Astrocyte (in vitro differentiated cells and primary cell): ENCODE data around the gene SH2D3A. TPM values are rescaled to one million over a fixed set of nuclear protein-coding genes. Genes with fewer than 3 reads are reported as not detected.

Experiments used
- DNase-seq: peaks from one replicate; pipeline ENCODE4 v3.0.0-alpha.2; 2010; ENCODE audit warnings: low read depth
- FAIRE-seq: peaks from 2 replicates; lab custom pipeline; 2011; peaks lifted over from hg19 to GRCh38; lab: Jason Lieb, UNC
- H2AFZ ChIP-seq: 2 replicates; pipeline ENCODE4 v1.6.0; 2012; ENCODE audit warnings: low read depth, low read length, inconsistent platforms
- H3K27ac ChIP-seq: 2 replicates; pipeline ENCODE4 v1.5.1; 2011; ENCODE audit warnings: low read depth, low read length, inconsistent platforms
- H3K27me3 ChIP-seq: 2 replicates; pipeline ENCODE4 v1.6.0; 2011; ENCODE audit warnings: low read length, inconsistent platforms; ENCODE audit not compliant: insufficient read depth
- H3K36me3 ChIP-seq: 2 replicates; pipeline ENCODE4 v1.5.1; 2011; ENCODE audit warnings: low read length, inconsistent platforms; ENCODE audit not compliant: insufficient read depth
- H3K4me1 ChIP-seq: 2 replicates; pipeline ENCODE4 v1.5.1; 2011; ENCODE audit warnings: low read length, inconsistent platforms; ENCODE audit not compliant: insufficient read depth
- H3K4me2 ChIP-seq: 2 replicates; pipeline ENCODE4 v1.6.0; 2012; ENCODE audit warnings: low read length, inconsistent platforms
- H3K4me3 ChIP-seq: 2 replicates; pipeline ENCODE4 v1.5.1; 2011; ENCODE audit warnings: low read depth, mild to moderate bottlenecking, low read length, inconsistent platforms; ENCODE audit not compliant: insufficient read depth
- H3K79me2 ChIP-seq: 2 replicates; pipeline ENCODE4 v1.6.0; 2012; ENCODE audit warnings: mild to moderate bottlenecking, low read length, inconsistent platforms; ENCODE audit not compliant: insufficient read depth
- H3K9ac ChIP-seq: 2 replicates; pipeline ENCODE4 v1.6.0; 2012; ENCODE audit warnings: mild to moderate bottlenecking, low read length, inconsistent platforms
- H3K9me3 ChIP-seq: 2 replicates; pipeline ENCODE4 v1.5.1; 2012; ENCODE audit warnings: low read depth, mild to moderate bottlenecking, low read length, inconsistent platforms; ENCODE audit not compliant: insufficient read depth
- H4K20me1 ChIP-seq: 2 replicates; pipeline ENCODE4 v1.6.0; 2012; ENCODE audit warnings: low read length, inconsistent platforms; ENCODE audit not compliant: insufficient read depth
- H3K27ac Mint-ChIP-seq: one replicate; pipeline ENCODE4 v1.8.0; 2021; ENCODE audit warnings: mild to moderate bottlenecking, mixed read lengths; ENCODE audit not compliant: unreplicated experiment
- H3K27me3 Mint-ChIP-seq: one replicate; pipeline ENCODE4 v1.8.0; 2021; ENCODE audit warnings: low read depth, mixed read lengths; ENCODE audit not compliant: unreplicated experiment
- H3K36me3 Mint-ChIP-seq: one replicate; pipeline ENCODE4 v1.8.0; 2021; ENCODE audit warnings: low read depth, mixed read lengths; ENCODE audit not compliant: unreplicated experiment
- H3K4me1 Mint-ChIP-seq: one replicate; pipeline ENCODE4 v1.8.0; 2021; ENCODE audit warnings: low read depth, mixed read lengths; ENCODE audit not compliant: unreplicated experiment
- H3K4me3 Mint-ChIP-seq: one replicate; pipeline ENCODE4 v1.8.0; 2021; ENCODE audit warnings: mild to moderate bottlenecking, moderate library complexity, mixed read lengths; ENCODE audit not compliant: unreplicated experiment
- H3K9me3 Mint-ChIP-seq: one replicate; pipeline ENCODE4 v1.8.0; 2021; ENCODE audit warnings: mild to moderate bottlenecking, mixed read lengths; ENCODE audit not compliant: unreplicated experiment
- CTCF ChIP-seq: IDR thresholded peaks from 2 replicates; pipeline ENCODE4 v1.5.1; 2011; ENCODE audit warnings: low read depth, mild to moderate bottlenecking, inconsistent platforms, low read length, moderate library complexity; ENCODE audit not compliant: insufficient read depth
- EZH2 ChIP-seq: IDR thresholded peaks from 2 replicates; pipeline ENCODE4 v1.6.1; 2012; ENCODE audit warnings: mild to moderate bottlenecking, low read length, inconsistent platforms; ENCODE audit not compliant: insufficient read depth
- total RNA-seq: library from RNA; stranded (reverse); gene quantifications from 2 replicates; pipeline ENCODE4 v1.2.1, GENCODE V29; 2021

The SH2D3A gene
- total RNA-seq, 1 donor from 2014 or later, result 2.6 TPM

- Histone ChIP-seq H3K79me2 (peaks cover 29% of the 10 kb centered on the region), H3K4me1 (peaks cover 25% of the 10 kb centered on the region), H3K9me3 (no peaks in the 10 kb centered on the region), H3K4me3 (peak overlapping the region; percentile 79), H3K27ac (peak overlapping the region; percentile 93), H3K4me2 (peak overlapping the region; percentile 95), H3K27me3 (no peaks in the 10 kb centered on the region), H3K9ac (peak overlapping the region; percentile 89), H2AFZ (peak overlapping the region; percentile 80), H4K20me1 (no peaks in the 10 kb centered on the region), H3K36me3 (no peaks in the 10 kb centered on the region)
- H3K9me3 Mint-ChIP-seq, result peaks cover 3% of the 10 kb centered on the region
- peaks cover 4% of the 10 kb centered on the region for H3K36me3 Mint-ChIP-seq
- no peak for FAIRE-seq
- no peak for DNase-seq
- H3K27ac Mint-ChIP-seq, result peak overlapping the region; percentile 93
- H3K4me1 Mint-ChIP-seq, result peaks cover 16% of the 10 kb centered on the region
- TF ChIP-seq CTCF (no peak), EZH2 (no peak)
- H3K27me3 Mint-ChIP-seq, result no peaks in the 10 kb centered on the region
- H3K4me3 Mint-ChIP-seq, result peak overlapping the region; percentile 99
Measured at GRCh38 chr19:6736917-6737283, 30.3 kb downstream of the SH2D3A start.

GRCh38 chr19:6736169-6736916 is 30.9 kb downstream of the SH2D3A start:
- peak; percentile 79 for DNase-seq
- no peaks in the 10 kb centered on the region for H3K27me3 Mint-ChIP-seq
- Histone ChIP-seq H3K36me3 (no peaks in the 10 kb centered on the region), H4K20me1 (no peaks in the 10 kb centered on the region), H3K9me3 (no peaks in the 10 kb centered on the region), H3K4me2 (peak overlapping the region; percentile 95), H3K79me2 (peaks cover 25% of the 10 kb centered on the region), H3K27me3 (no peaks in the 10 kb centered on the region), H3K4me1 (peaks cover 25% of the 10 kb centered on the region), H3K4me3 (peak overlapping the region; percentile 79), H2AFZ (peak overlapping the region; percentile 55), H3K27ac (peak overlapping the region; percentile 93), H3K9ac (peak overlapping the region; percentile 89)
- H3K36me3 Mint-ChIP-seq, result peaks cover 4% of the 10 kb centered on the region
- H3K4me3 Mint-ChIP-seq, result peak overlapping the region; percentile 99
- no peak for FAIRE-seq
- H3K27ac Mint-ChIP-seq, result peak overlapping the region; percentile 93
- H3K9me3 Mint-ChIP-seq, result peaks cover 3% of the 10 kb centered on the region
- TF ChIP-seq EZH2 (no peak), CTCF (peak; percentile 50)
- peaks cover 16% of the 10 kb centered on the region for H3K4me1 Mint-ChIP-seq
